Neuron (in vitro differentiated cells): ENCODE results near the gene NXPH2.

Experiments used
- H2AFZ ChIP-seq: one replicate; pipeline ENCODE4 v1.6.1; 2013; ENCODE audit warnings: low read depth, mild to moderate bottlenecking, inconsistent platforms, low read length, moderate library complexity
- H3K27me3 ChIP-seq: one replicate; pipeline ENCODE4 v1.6.1; 2013; ENCODE audit warnings: low read length; ENCODE audit not compliant: insufficient read depth
- H3K36me3 ChIP-seq: one replicate; pipeline ENCODE4 v1.6.1; 2013; ENCODE audit warnings: low read length; ENCODE audit not compliant: insufficient read depth
- H3K4me1 ChIP-seq: one replicate; pipeline ENCODE4 v1.6.1; 2013; ENCODE audit warnings: low read length; ENCODE audit not compliant: insufficient read depth
- H3K4me3 ChIP-seq: 2 replicates; pipeline ENCODE4 v1.5.1; 2013; ENCODE audit warnings: mild to moderate bottlenecking, low read length, moderate library complexity
- H3K9me3 ChIP-seq: one replicate; pipeline ENCODE4 v1.6.1; 2013; ENCODE audit warnings: low read length

The NXPH2 gene

DNA sequence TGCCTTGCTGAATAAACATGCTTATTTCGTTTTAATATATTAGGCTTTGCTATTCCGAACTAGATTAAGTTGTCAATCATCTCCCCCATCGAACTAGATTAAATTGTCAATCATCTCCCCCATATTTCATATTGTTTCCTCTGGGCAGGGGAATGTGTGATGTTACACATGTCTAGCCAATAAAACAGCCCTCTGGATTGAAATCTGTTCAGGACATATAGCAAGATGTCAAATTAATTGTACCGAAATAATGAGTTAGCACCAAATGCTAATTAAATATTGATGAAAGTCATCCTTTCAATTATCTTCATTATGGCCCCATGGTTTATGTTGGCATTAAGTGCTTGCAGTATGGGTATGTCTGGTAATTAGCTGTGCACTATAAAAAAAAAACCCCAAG, 143.1 kb downstream of the NXPH2 start:
- Histone ChIP-seq H3K36me3 (no peaks in the 10 kb centered on the region), H2AFZ (no peak overlapping the region), H3K4me3 (no peak overlapping the region), H3K27me3 (no peaks in the 10 kb centered on the region), H3K9me3 (no peaks in the 10 kb centered on the region), H3K4me1 (no peaks in the 10 kb centered on the region)

DNA sequence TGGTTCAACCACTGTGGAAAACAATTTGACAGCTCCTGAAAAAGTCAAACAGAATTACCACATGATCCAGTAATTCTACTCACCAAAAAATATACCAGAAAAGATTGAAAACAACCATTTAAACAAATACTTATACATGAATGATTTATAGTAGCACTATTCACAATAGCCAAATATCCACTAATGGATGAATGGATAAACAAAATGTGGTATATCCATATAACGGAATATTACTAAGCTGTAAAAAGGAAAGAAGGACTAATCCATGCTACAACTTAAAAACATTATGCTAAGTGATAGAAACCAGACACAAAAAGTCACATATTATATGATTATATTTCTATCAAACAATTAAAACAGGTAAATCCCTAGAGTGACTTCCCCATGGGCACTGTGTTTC, 147.1 kb downstream of the NXPH2 start:
- no peak overlapping the region for H3K4me3 ChIP-seq
- H2AFZ ChIP-seq, result no peak overlapping the region
- no peaks in the 10 kb centered on the region for H3K36me3 ChIP-seq
- no peaks in the 10 kb centered on the region for H3K27me3 ChIP-seq
- H3K9me3 ChIP-seq, result no peaks in the 10 kb centered on the region
- H3K4me1 ChIP-seq, result no peaks in the 10 kb centered on the region

DNA sequence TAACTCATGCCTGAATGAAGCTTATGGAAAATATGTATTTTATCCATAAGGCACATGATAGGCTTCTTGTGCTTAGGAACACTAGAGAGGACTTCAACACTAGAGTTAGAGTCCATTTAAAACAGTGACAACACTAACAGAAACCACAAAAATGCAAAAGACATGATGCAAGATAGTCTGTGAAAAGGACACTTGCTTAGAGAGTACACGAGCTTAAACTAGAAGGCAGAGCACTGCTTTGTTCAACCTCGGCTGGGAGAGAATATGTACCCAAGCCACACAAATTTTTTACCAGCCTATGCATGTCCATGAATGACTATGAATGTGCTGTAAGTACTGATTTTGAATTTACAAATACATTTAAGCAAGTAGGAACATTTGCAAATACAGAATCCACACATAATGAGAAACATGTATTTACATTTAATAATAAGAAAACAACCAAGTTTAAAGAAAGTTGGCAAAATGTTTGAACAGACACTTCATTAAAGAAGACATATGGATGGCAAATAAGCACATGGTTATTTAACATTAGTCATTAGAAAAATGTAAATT, 148.0 kb downstream of the NXPH2 start:
- Histone ChIP-seq H3K4me3 (no peak overlapping the region), H3K9me3 (no peaks in the 10 kb centered on the region), H3K27me3 (no peaks in the 10 kb centered on the region), H2AFZ (no peak overlapping the region), H3K4me1 (no peaks in the 10 kb centered on the region), H3K36me3 (no peaks in the 10 kb centered on the region)

DNA sequence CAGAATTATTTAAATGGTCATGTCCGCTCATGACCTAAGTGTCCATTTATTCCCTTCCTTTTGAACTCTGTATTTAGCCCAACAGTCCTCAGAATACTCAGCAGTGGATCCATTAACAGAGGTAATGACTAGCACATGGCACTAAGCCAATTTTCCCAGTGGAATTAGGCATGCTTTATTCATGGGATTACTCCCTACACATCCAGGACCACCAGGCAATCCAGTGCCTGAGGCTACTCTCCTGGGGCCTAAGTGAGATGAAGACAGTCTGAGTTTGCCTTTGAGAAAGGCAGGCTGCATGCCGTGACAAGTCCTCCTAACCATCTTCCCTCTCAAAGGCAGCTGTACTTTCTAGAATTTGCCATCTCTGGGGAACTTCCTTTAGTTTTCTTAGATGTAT, 150.0 kb downstream of the NXPH2 start:
- peaks cover 13% of the 10 kb centered on the region for H3K4me1 ChIP-seq
- no peak overlapping the region for H2AFZ ChIP-seq
- H3K9me3 ChIP-seq, result no peaks in the 10 kb centered on the region
- no peak overlapping the region for H3K4me3 ChIP-seq
- H3K36me3 ChIP-seq, result no peaks in the 10 kb centered on the region
- H3K27me3 ChIP-seq, result no peaks in the 10 kb centered on the region

DNA sequence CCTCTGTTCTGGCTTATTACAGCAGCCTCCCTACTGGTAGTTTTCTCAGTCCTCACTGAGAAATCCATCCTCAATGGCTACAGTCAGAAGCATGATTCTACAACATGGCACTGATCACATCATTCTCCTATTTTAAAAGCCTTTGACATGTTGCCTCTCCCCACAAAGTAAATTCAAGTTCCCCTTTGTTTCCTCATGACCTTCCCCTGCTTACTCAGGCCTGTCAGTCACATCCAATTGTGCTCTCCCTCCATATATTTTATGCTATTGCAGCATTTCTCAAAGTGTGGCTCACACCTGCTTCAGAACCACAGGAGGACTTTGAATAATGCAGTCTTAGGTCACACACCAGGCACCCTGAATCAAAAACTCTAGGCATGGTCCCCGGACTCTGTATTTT, 154.0 kb downstream of the NXPH2 start:
- H3K4me1 ChIP-seq, result peaks cover 22% of the 10 kb centered on the region
- no peaks in the 10 kb centered on the region for H3K9me3 ChIP-seq
- no peaks in the 10 kb centered on the region for H3K27me3 ChIP-seq
- no peaks in the 10 kb centered on the region for H3K36me3 ChIP-seq
- peak overlapping the region; percentile 5 for H2AFZ ChIP-seq
- H3K4me3 ChIP-seq, result no peak overlapping the region

- H3K4me1 ChIP-seq, result peaks cover 22% of the 10 kb centered on the region
- no peak overlapping the region for H2AFZ ChIP-seq
- H3K4me3 ChIP-seq, result no peak overlapping the region
- H3K27me3 ChIP-seq, result no peaks in the 10 kb centered on the region
- H3K36me3 ChIP-seq, result no peaks in the 10 kb centered on the region
- H3K9me3 ChIP-seq, result no peaks in the 10 kb centered on the region
Observed at GRCh38 chr2:138622613-138623012, 157.6 kb downstream of the NXPH2 start.

DNA sequence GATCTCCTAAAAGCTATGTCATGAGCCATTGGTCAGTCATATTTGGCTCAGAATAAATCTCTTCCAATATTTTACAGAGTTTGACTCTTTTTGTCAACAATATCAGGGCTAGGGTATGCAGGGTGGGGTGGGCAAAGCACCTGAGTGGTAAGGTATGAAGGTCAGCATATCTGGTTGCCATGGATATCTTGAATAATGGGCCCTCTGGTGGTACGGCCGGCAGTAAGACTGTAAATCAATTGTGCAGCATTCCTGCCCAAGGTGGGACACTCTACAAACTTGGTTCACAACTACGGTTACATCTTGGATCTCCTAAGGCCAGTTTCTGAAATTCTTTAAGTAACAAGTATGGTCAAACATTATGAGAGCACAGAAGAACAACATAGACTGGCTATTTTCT, 159.1 kb downstream of the NXPH2 start:
- Histone ChIP-seq H3K27me3 (no peaks in the 10 kb centered on the region), H3K9me3 (no peaks in the 10 kb centered on the region), H3K4me3 (no peak overlapping the region), H3K36me3 (no peaks in the 10 kb centered on the region), H2AFZ (no peak overlapping the region), H3K4me1 (peaks cover 18% of the 10 kb centered on the region)

- no peak overlapping the region for H3K4me3 ChIP-seq
- no peaks in the 10 kb centered on the region for H3K27me3 ChIP-seq
- H3K4me1 ChIP-seq, result peaks cover 11% of the 10 kb centered on the region
- no peak overlapping the region for H2AFZ ChIP-seq
- H3K9me3 ChIP-seq, result no peaks in the 10 kb centered on the region
- no peaks in the 10 kb centered on the region for H3K36me3 ChIP-seq
Observed at GRCh38 chr2:138620431-138620830, 159.8 kb downstream of the NXPH2 start.
